K562 (cell line): ENCODE results near the gene SPTAN1. TPM values are rescaled to one million over a fixed set of nuclear protein-coding genes. Genes with fewer than 3 reads are reported as not detected.

Experiments
- C11orf30 ChIP-seq: fragments of 450-650 bp; IDR thresholded peaks from 2 replicates; pipeline ENCODE4 v1.6.1; 2016; ENCODE audit warnings: low read depth, mild to moderate bottlenecking
- CTBP1 ChIP-seq: fragments of 450-650 bp; IDR thresholded peaks from 2 replicates; pipeline ENCODE4 v1.6.1; 2016; ENCODE audit warnings: borderline replicate concordance
- HDAC6 ChIP-seq: IDR thresholded peaks from 2 replicates; pipeline ENCODE4 v1.6.1; 2012; ENCODE audit warnings: low read depth, mild to moderate bottlenecking, control low read depth, inconsistent platforms, low read length, moderate library complexity
- LCOR ChIP-seq: sonication (generic); formaldehyde crosslinking; IDR thresholded peaks from 2 replicates; pipeline ENCODE4 v1.8.0; 2022; ENCODE audit warnings: mild to moderate bottlenecking, missing genetic modification reagents
- MNT ChIP-seq, 2 experiments: fragments of 450-650 bp; conservative IDR thresholded peaks; 2 replicates each; pipeline ENCODE4 v1.6.1; 2017; ENCODE audit warnings: mild to moderate bottlenecking in 2 of 2, moderate library complexity in 2 of 2
- MXI1 ChIP-seq: IDR thresholded peaks from 2 replicates; pipeline ENCODE4 v1.6.1; 2011; ENCODE audit warnings: low read depth, mild to moderate bottlenecking, improper control_type of control experiment, low read length
- PRDM10 ChIP-seq: fragments of 450-650 bp; IDR thresholded peaks from 2 replicates; pipeline ENCODE4 v1.6.1; 2018; ENCODE audit not compliant: partially characterized antibody
- SP2 ChIP-seq: IDR thresholded peaks from 2 replicates; pipeline ENCODE4 v1.6.1; 2011; ENCODE audit warnings: mild to moderate bottlenecking, low read depth, low read length, moderate library complexity; ENCODE audit not compliant: poor library complexity, severe bottlenecking; ENCODE audit errors: extremely low read depth
- SRF ChIP-seq, 2 experiments: fragments of 250-450, 450-650 bp in 1 of 2; sonication (Bioruptor Pico) in 1 of 2; sonication (generic) in 1 of 2; formaldehyde crosslinking; IDR thresholded peaks; 2 replicates each; pipeline versions ENCODE4 v1.5.0 to v1.5.1; 2020 to 2022; ENCODE audit warnings: mild to moderate bottlenecking in 1 of 2, missing genetic modification reagents in 1 of 2
- THAP12 ChIP-seq: fragments of 250-450 bp; sonication (Bioruptor Pico); IDR thresholded peaks from 2 replicates; pipeline ENCODE4 v1.9.0; 2021; ENCODE audit warnings: mild to moderate bottlenecking, inconsistent platforms
- ZNF175 ChIP-seq: fragments of 200-800 bp; sonication (Bioruptor generic); IDR thresholded peaks from 2 replicates; pipeline ENCODE4 v1.6.1; 2016; ENCODE audit warnings: low read depth, mild to moderate bottlenecking, missing genetic modification characterization, missing compliant biosample characterization
- ZNF23 ChIP-seq: fragments of 250-450 bp; sonication (Bioruptor Pico); IDR thresholded peaks from 2 replicates; pipeline ENCODE4 v1.4.0; 2020; ENCODE audit warnings: mild to moderate bottlenecking
- ZNF24 ChIP-seq: fragments of 450-650 bp; IDR thresholded peaks from 2 replicates; pipeline ENCODE4 v1.6.1; 2016
- ZNF263 ChIP-seq: sonication (generic); formaldehyde crosslinking; IDR thresholded peaks from 2 replicates; pipeline ENCODE4 v1.8.0; 2022; ENCODE audit warnings: mild to moderate bottlenecking, missing genetic modification reagents, borderline replicate concordance
- ZNF699 ChIP-seq: fragments of 250-450 bp; sonication (Bioruptor Pico); IDR thresholded peaks from 2 replicates; pipeline ENCODE4 v1.8.0; 2021; ENCODE audit warnings: mild to moderate bottlenecking, moderate library complexity; ENCODE audit not compliant: insufficient replicate concordance
- polyA plus RNA-seq, 8 experiments: library from polyadenylated mRNA; depleted of rRNA in 4 of 8; stranded (reverse) in 5 of 8; unstranded in 3 of 8; fragments of >200 nt; fragmentation: Nextera tagmentation in 2 of 8; fragmentation: Illumina TruSeq in 1 of 8; extraction: Ambion mirVana in 2 of 8; extraction: Trizol in 1 of 8; gene quantifications; 2 replicates each; pipeline versions ENCODE4 v1.2.1 to v1.2.3, GENCODE V29; 2011 to 2014; ENCODE audit warnings: inconsistent platforms in 1 of 8, missing spikeins in 1 of 8
- total RNA-seq, 7 experiments: library from RNA; depleted of rRNA in 6 of 7; stranded (reverse); fragments of >200 nt in 6 of 7; fragmentation: Illumina TruSeq in 2 of 7; extraction: Trizol in 2 of 7; gene quantifications; 2 replicates each; pipeline versions ENCODE4 v1.2.1 to v1.2.3, GENCODE V29; 2011 to 2021; ENCODE audit warnings: low replicate concordance in 1 of 7
- TF ChIP-seq, protein P1 (sequence below): fragments of 250-450 bp; sonication (Bioruptor Pico); IDR thresholded peaks from 2 replicates; pipeline ENCODE4 v1.4.0; 2020; ENCODE audit warnings: mild to moderate bottlenecking, moderate library complexity

The SPTAN1 gene
- total and polyA plus RNA-seq, 9 of the 15 experiments (the other 6 are each of a cell fraction or from before 2014, with no cell fraction given): 1.5 to 13.5 (median 6.8) TPM

DNA sequence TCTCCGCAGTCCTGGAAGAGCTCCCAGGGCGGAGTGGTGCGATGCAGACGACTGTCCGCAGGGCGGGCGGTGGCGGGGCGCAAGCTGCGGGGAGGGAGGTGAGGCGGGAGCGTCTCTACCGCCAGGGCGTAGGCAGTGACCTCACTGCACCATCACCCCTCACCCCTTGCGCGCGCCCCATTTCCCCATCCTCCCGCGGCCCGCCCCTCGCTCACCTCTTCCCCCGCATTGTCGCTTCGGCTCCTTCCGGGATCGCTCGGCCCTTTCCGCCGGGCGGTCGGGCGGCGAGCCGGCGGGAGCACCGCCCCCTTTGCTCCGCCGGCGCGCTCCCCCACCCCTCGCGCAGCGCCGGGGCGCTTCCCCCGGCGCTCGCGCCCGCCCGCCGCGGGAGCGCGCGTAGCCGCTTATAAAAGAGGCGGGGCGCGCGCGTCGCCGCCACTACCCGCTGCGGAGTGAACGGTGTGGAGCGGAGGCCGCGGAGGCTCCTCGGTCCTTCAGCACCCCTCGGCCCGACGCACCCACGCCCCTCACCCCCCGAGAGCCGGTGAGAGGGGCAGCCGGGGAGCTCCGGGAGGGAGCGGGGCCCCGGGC lies at the start of gene SPTAN1 (continued):
- TF ChIP-seq THAP12 (CRISPR knock-in tag) (no peak), HDAC6 (no peak), ZNF263 (peak; percentile 56; the same call in 1 of the 2 replicates), ZNF699 (no peak), ZNF24 (no peak), SRF (CRISPR knock-in tag; IDR thresholded peaks at IDR 0.05) (peak in 1 of 2 experiments; percentile 93; a peak in 1 of 4 replicates), PRDM10 (peak; percentile 78), C11orf30 (no peak), ZNF175 (CRISPR knock-in tag) (0 out of 2 replicates have a peak, but pooled peaks have one; percentile 64), ZNF23 (CRISPR knock-in tag) (no peak), CTBP1 (peak; percentile 96), LCOR (CRISPR knock-in tag) (peak; percentile 76; the same call in 1 of the 2 replicates), MXI1 (no peak), SP2 (no peak), MNT (conservative IDR thresholded peaks at IDR 0.05) (peak in 1 of 2 experiments; percentile 35; a peak in 1 of 4 replicates)
- TF ChIP-seq, protein P1, sequence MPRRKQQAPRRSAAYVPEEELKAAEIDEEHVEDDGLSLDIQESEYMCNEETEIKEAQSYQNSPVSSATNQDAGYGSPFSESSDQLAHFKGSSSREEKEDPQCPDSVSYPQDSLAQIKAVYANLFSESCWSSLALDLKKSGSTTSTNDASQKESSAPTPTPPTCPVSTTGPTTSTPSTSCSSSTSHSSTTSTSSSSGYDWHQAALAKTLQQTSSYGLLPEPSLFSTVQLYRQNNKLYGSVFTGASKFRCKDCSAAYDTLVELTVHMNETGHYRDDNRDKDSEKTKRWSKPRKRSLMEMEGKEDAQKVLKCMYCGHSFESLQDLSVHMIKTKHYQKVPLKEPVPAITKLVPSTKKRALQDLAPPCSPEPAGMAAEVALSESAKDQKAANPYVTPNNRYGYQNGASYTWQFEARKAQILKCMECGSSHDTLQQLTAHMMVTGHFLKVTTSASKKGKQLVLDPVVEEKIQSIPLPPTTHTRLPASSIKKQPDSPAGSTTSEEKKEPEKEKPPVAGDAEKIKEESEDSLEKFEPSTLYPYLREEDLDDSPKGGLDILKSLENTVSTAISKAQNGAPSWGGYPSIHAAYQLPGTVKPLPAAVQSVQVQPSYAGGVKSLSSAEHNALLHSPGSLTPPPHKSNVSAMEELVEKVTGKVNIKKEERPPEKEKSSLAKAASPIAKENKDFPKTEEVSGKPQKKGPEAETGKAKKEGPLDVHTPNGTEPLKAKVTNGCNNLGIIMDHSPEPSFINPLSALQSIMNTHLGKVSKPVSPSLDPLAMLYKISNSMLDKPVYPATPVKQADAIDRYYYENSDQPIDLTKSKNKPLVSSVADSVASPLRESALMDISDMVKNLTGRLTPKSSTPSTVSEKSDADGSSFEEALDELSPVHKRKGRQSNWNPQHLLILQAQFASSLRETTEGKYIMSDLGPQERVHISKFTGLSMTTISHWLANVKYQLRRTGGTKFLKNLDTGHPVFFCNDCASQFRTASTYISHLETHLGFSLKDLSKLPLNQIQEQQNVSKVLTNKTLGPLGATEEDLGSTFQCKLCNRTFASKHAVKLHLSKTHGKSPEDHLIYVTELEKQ (CRISPR knock-in tag): no peak
